OCI-LY7 (cell line): ENCODE data around the gene YKT6. TPM values are rescaled to one million over a fixed set of nuclear protein-coding genes. Genes with fewer than 3 reads are reported as not detected.
"Not testable (repeated sequence)": the region's sequence is repeated elsewhere in the genome, so short reads cannot be mapped to it uniquely, and the experiment has no call there.

Source experiments
- BruUV-seq: library from RNA; stranded (reverse); fragments of 400-500 nt; replicated peaks from 2 replicates; lab custom pipeline; 2021; lab: Mats Ljungman, UMichigan
- CTCF ChIA-PET: fragments of 300-600 bp; sonication (Branson Sonifier 250); formaldehyde crosslinking; loops from one replicate; lab custom pipeline; 2022; ENCODE audit warnings: antibody characterized with exemption; ENCODE audit not compliant: unreplicated experiment; lab: Charles Lee
- POLR2A ChIA-PET: fragments of 300-600 bp; sonication (Branson Sonifier 250); formaldehyde crosslinking; loops from one replicate; lab custom pipeline; 2022; ENCODE audit warnings: antibody characterized with exemption; lab: Charles Lee
- DNase-seq: peaks from one replicate; pipeline ENCODE4 v3.0.0-alpha.2; 2015; ENCODE audit warnings: low spot score
- H2AFZ ChIP-seq: fragments of 200-600 bp; sonication (generic), shearing (Covaris generic); 2 replicates; pipeline ENCODE4 v1.6.1; 2014; ENCODE audit warnings: mild to moderate bottlenecking, antibody characterized with exemption, low read length, moderate library complexity
- H3K27ac ChIP-seq: fragments of 200-600 bp; sonication (generic); 2 replicates; pipeline ENCODE4 v1.5.1; 2014; ENCODE audit warnings: mixed run types, low read depth, mild to moderate bottlenecking, moderate library complexity, low read length, inconsistent platforms; ENCODE audit not compliant: poor library complexity, severe bottlenecking
- H3K36me3 ChIP-seq: fragments of 200-600 bp; sonication (generic); 2 replicates; pipeline ENCODE4 v1.6.1; 2014; ENCODE audit warnings: mild to moderate bottlenecking, antibody characterized with exemption, low read length, moderate library complexity, mixed read lengths; ENCODE audit not compliant: insufficient read depth
- H3K4me1 ChIP-seq: fragments of 200-600 bp; sonication (generic); 2 replicates; pipeline ENCODE4 v1.5.1; 2014; ENCODE audit warnings: mild to moderate bottlenecking, low read length; ENCODE audit not compliant: insufficient read depth, poor library complexity, severe bottlenecking
- H3K4me2 ChIP-seq: fragments of 200-600 bp; sonication (generic); 2 replicates; pipeline ENCODE4 v1.6.1; 2014; ENCODE audit warnings: mild to moderate bottlenecking, low read length
- H3K4me3 ChIP-seq: fragments of 200-600 bp; sonication (generic); 2 replicates; pipeline ENCODE4 v1.5.1; 2014; ENCODE audit warnings: mild to moderate bottlenecking, low read depth, low read length; ENCODE audit not compliant: poor library complexity, severe bottlenecking
- H3K79me2 ChIP-seq: fragments of 200-600 bp; sonication (generic); 2 replicates; pipeline ENCODE4 v1.6.1; 2016; ENCODE audit warnings: low read depth, mild to moderate bottlenecking, low read length, moderate library complexity, mixed read lengths; ENCODE audit not compliant: insufficient read depth
- H3K9me2 ChIP-seq: fragments of 200-600 bp; sonication (generic); 2 replicates; pipeline ENCODE4 v1.6.1; 2016; ENCODE audit warnings: mild to moderate bottlenecking, low read length, mixed read lengths; ENCODE audit not compliant: insufficient read depth
- H3K9me3 ChIP-seq: fragments of 200-600 bp; sonication (generic); 2 replicates; pipeline ENCODE4 v1.6.1; 2014; ENCODE audit warnings: mild to moderate bottlenecking, mixed run types, low read length, mixed read lengths
- H4K20me1 ChIP-seq: fragments of 200-600 bp; sonication (generic); 2 replicates; pipeline ENCODE4 v1.6.1; 2014; ENCODE audit warnings: mild to moderate bottlenecking, antibody characterized with exemption, low read length, moderate library complexity, mixed read lengths; ENCODE audit not compliant: insufficient read depth
- CTCF ChIP-seq: fragments of 200-600 bp; sonication (generic); conservative IDR thresholded peaks from 2 replicates; pipeline ENCODE4 v1.5.1; 2014; ENCODE audit warnings: mild to moderate bottlenecking, antibody characterized with exemption, low read length, moderate library complexity, mixed read lengths
- EZH2phosphoT487 ChIP-seq: fragments of 200-600 bp; sonication (generic); IDR thresholded peaks from 2 replicates; pipeline ENCODE4 v1.6.1; 2018; ENCODE audit warnings: low read depth, borderline replicate concordance, mild to moderate bottlenecking, mixed run types, antibody characterized with exemption, low read length, moderate library complexity, mixed read lengths
- intact Hi-C: fragments of 100-400 bp; cut with micrococcal nuclease; formaldehyde crosslinking; loops from one replicate; pipeline ENCODE4 v1.10.0; 2022; ENCODE audit not compliant: unreplicated experiment
- total RNA-seq, 2 experiments: library from RNA; depleted of rRNA in 1 of 2; stranded (reverse); fragments of >200 nt in 1 of 2; shearing (Covaris generic) in 1 of 2; gene quantifications; 2 replicates each; pipeline ENCODE4 v1.2.3, GENCODE V29; 2014 to 2022

YKT6 gene
- total RNA-seq, 2 experiments from 2014 or later = 50.6 to 74.2 TPM

DNA sequence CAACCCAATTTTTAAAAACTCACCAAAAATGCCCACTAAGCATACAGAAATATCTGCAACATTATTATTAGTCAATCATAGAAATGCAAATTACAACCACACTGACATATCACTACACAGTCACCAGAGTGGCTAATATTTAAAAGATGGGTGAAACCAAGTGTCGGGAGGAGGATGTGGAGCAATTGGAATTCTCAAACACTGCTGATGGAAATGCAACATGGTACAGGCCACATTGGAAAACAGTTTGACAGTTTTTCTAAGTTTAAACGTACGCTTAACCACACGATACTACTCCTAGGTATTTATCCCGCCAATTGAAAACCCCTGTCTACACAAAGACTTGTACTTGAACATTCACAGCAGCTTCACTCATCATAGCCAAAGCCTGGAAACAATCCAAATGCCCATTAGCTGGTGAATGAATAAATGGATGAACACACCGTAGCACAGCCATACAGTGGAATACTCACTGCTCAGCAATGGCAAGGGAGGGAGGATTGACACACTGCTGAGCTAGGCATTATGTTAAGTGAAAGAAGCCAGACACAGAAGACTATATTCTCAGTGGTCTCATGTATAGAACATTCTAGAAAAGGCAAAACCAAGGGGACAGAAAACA, 27.9 kb upstream of the YKT6 start:
- Histone ChIP-seq H3K4me2 (no peak overlapping the region), H2AFZ (no peak overlapping the region), H3K9me2 (no peaks in the 10 kb centered on the region), H3K4me3 (no peak overlapping the region), H4K20me1 (no peaks in the 10 kb centered on the region), H3K9me3 (no peaks in the 10 kb centered on the region), H3K79me2 (no peaks in the 10 kb centered on the region), H3K36me3 (no peaks in the 10 kb centered on the region), H3K27ac (no peak overlapping the region), H3K4me1 (peaks cover 5% of the 10 kb centered on the region)
- ChIA-PET CTCF (no interaction called here), POLR2A (interaction anchor here (0.8 to 1.0 kb wide), 2 partner anchors 75 to 265 kb away, joined by 3 read pairs; no protein-coding TSS in a partner anchor)
- intact Hi-C loops = no loop called here
- no TSS peak for BruUV-seq
- no peak for DNase-seq
- TF ChIP-seq EZH2phosphoT487 = no peak
- no peak for TF ChIP-seq CTCF

GRCh38 chr7:44173911-44174693, 26.7 kb upstream of the YKT6 start:
- no peaks in the 10 kb centered on the region for H3K36me3 ChIP-seq
- intact Hi-C loops = no loop called here
- no peak overlapping the region for H2AFZ ChIP-seq
- H3K4me3 ChIP-seq = no peak overlapping the region
- no peak for DNase-seq
- no peaks in the 10 kb centered on the region for H3K9me3 ChIP-seq
- no TSS peak for BruUV-seq
- ChIA-PET CTCF (no interaction called here), POLR2A (no interaction called here)
- H3K9me2 ChIP-seq = no peaks in the 10 kb centered on the region
- H3K4me2 ChIP-seq = no peak overlapping the region
- H3K79me2 ChIP-seq = no peaks in the 10 kb centered on the region
- TF ChIP-seq EZH2phosphoT487 = no peak
- TF ChIP-seq CTCF = no peak
- no peaks in the 10 kb centered on the region for H4K20me1 ChIP-seq
- H3K27ac ChIP-seq = no peak overlapping the region
- no peaks in the 10 kb centered on the region for H3K4me1 ChIP-seq

DNA sequence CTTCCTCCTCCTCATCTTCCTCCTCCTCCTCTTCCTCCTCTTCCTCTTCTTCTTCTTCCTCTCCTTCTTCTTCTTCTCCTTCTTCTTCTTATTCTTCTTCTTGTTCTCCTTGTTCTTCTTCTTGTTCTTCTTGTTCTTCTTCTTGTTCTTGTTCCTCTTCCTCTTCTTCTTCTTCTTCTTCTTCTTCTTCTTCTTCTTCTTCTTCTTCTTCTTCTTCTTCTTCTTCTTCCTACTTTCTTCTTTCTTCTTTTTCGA, 26.2 kb upstream of the YKT6 start:
- H3K79me2 ChIP-seq, POLR2A ChIA-PET, H3K9me2 ChIP-seq, H3K36me3 ChIP-seq, H4K20me1 ChIP-seq, BruUV-seq, H2AFZ ChIP-seq, H3K4me1 ChIP-seq, H3K27ac ChIP-seq, H3K9me3 ChIP-seq, CTCF ChIA-PET, H3K4me2 ChIP-seq, DNase-seq, intact Hi-C loops, H3K4me3 ChIP-seq: not testable (repeated sequence)
